K562 (cell line): ENCODE measurements around the gene EML2. TPM values are rescaled to one million over a fixed set of nuclear protein-coding genes. Genes with fewer than 3 reads are reported as not detected.

Experiments used
- ATAC-seq: fragments of 200-7000 bp; cut with Tn5 transposase; 3 replicates; pipeline ENCODE4 v1.9.1; 2020; ENCODE audit warnings: moderate library complexity
- BruUV-seq: library from RNA; stranded (reverse); fragments of 400-500 nt; replicated peaks from 2 replicates; lab custom pipeline; 2021; lab: Mats Ljungman, UMichigan
- CTCF ChIA-PET: fragments of 300-600 bp; formaldehyde crosslinking; extraction: SDS; loops from one replicate; lab custom pipeline; 2021; ENCODE audit warnings: low intra/inter-chr PET ratio; lab: Yijun Ruan, JAX
- POLR2A ChIA-PET: fragments of 300-600, 350-650 bp; sonication (Branson Sonifier 250); formaldehyde crosslinking; extraction: SDS; loops from one replicate; lab custom pipeline; 2021; ENCODE audit warnings: antibody characterized with exemption, inconsistent platforms; lab: Yijun Ruan, JAX
- DNase-seq, 4 experiments: peaks; one replicate each; pipeline versions ENCODE4 v3.0.0 to v3.0.0-alpha.2; 2011 to 2018; ENCODE audit warnings: low spot score in 3 of 4, mixed read lengths in 3 of 4; ENCODE audit errors: extremely low read depth in 1 of 4
- FAIRE-seq: peaks from 2 replicates; lab custom pipeline; 2011; peaks lifted over from hg19 to GRCh38; lab: Jason Lieb, UNC
- H2AFZ ChIP-seq: 2 replicates; pipeline ENCODE4 v1.6.0; 2011; ENCODE audit warnings: low read depth, low read length, control low read depth, inconsistent platforms
- H3K27ac ChIP-seq: fragments of 200-600 bp; 3 replicates; pipeline ENCODE4 v1.8.0; 2011; ENCODE audit warnings: low read depth, mild to moderate bottlenecking, control low read depth, inconsistent platforms, low read length, moderate library complexity, mixed read lengths; ENCODE audit errors: extremely low read depth
- H3K27me3 ChIP-seq, 2 experiments: fragments of 300-600 bp in 1 of 2; 2 replicates in 1 of 2; 3 replicates in 1 of 2; pipeline versions ENCODE4 v1.6.0 to v1.8.0; 2011; ENCODE audit warnings: inconsistent platforms in 2 of 2, low read length in 2 of 2, mild to moderate bottlenecking in 1 of 2, mixed read lengths in 1 of 2, moderate library complexity in 1 of 2; ENCODE audit not compliant: control insufficient read depth in 2 of 2, insufficient read depth in 2 of 2
- H3K36me3 ChIP-seq: fragments of 300-600 bp; 3 replicates; pipeline ENCODE4 v1.8.0; 2011; ENCODE audit warnings: mild to moderate bottlenecking, low read length, inconsistent platforms; ENCODE audit not compliant: control insufficient read depth, insufficient read depth
- H3K4me1 ChIP-seq, 2 experiments: fragments of 200-600 bp in 1 of 2; replicated peaks in 1 of 2; 2 replicates in 1 of 2; 3 replicates in 1 of 2; pipeline versions ENCODE4 v1.5.1 to v1.8.0; 2011; ENCODE audit warnings: inconsistent platforms in 2 of 2, low read length in 2 of 2, mild to moderate bottlenecking in 1 of 2, mixed read lengths in 1 of 2, moderate library complexity in 1 of 2; ENCODE audit not compliant: control insufficient read depth in 2 of 2, insufficient read depth in 2 of 2
- H3K4me2 ChIP-seq: 2 replicates; pipeline ENCODE4 v1.6.1; 2011; ENCODE audit warnings: low read length, control low read depth, inconsistent platforms, mixed read lengths; ENCODE audit not compliant: insufficient read depth
- H3K4me3 ChIP-seq: fragments of 200-600 bp; sonication (generic), shearing (Covaris generic); 2 replicates; pipeline ENCODE4 v1.5.1; 2016; ENCODE audit warnings: control low read depth, inconsistent platforms
- H3K79me2 ChIP-seq: fragments of 200-600 bp; 3 replicates; pipeline ENCODE4 v1.8.0; 2011; ENCODE audit warnings: low read length, inconsistent platforms; ENCODE audit not compliant: control insufficient read depth, insufficient read depth
- H3K9ac ChIP-seq, 2 experiments: 2 replicates each; pipeline versions ENCODE4 v1.6.0 to v1.6.1; 2011; ENCODE audit warnings: low read depth in 2 of 2, low read length in 2 of 2, control low read depth in 1 of 2, inconsistent platforms in 1 of 2, mild to moderate bottlenecking in 1 of 2, mixed read lengths in 1 of 2; ENCODE audit not compliant: insufficient read depth in 1 of 2
- H3K9me1 ChIP-seq: one replicate; pipeline ENCODE4 v1.6.0; 2011; ENCODE audit warnings: inconsistent platforms, mild to moderate bottlenecking, low read length, moderate library complexity; ENCODE audit not compliant: control insufficient read depth, insufficient read depth
- H3K9me3 ChIP-seq: replicated peaks from 2 replicates; pipeline ENCODE4 v1.5.1; 2011; ENCODE audit warnings: low read depth, low read length, inconsistent platforms; ENCODE audit not compliant: control insufficient read depth, insufficient read depth
- H4K20me1 ChIP-seq: replicated peaks from 2 replicates; pipeline ENCODE4 v1.6.1; 2011; ENCODE audit warnings: low read length, inconsistent platforms, mixed read lengths; ENCODE audit not compliant: control insufficient read depth, insufficient read depth
- ARID3A ChIP-seq: IDR thresholded peaks from 2 replicates; pipeline ENCODE4 v1.6.1; 2012; ENCODE audit warnings: low read depth, low read length, improper control_type of control experiment, borderline replicate concordance
- BCL6 ChIP-seq: fragments of 250-450 bp; sonication (Bioruptor Pico); IDR thresholded peaks from 2 replicates; pipeline ENCODE4 v1.4.0; 2020
- CREM ChIP-seq: IDR thresholded peaks from 2 replicates; pipeline ENCODE4 v1.6.1; 2014; ENCODE audit warnings: antibody characterized with exemption, low read depth
- ETS1 ChIP-seq: conservative IDR thresholded peaks from 2 replicates; pipeline ENCODE4 v1.6.1; 2011; ENCODE audit warnings: low read depth, mild to moderate bottlenecking, low read length; ENCODE audit not compliant: control insufficient read depth
- GATAD2B ChIP-seq: fragments of 450-650 bp; IDR thresholded peaks from 2 replicates; pipeline ENCODE4 v1.6.1; 2017; ENCODE audit warnings: mild to moderate bottlenecking, borderline replicate concordance
- HES1 ChIP-seq: fragments of 450-650 bp; IDR thresholded peaks from 2 replicates; pipeline ENCODE4 v1.6.1; 2016; ENCODE audit warnings: low read depth, mild to moderate bottlenecking, moderate library complexity
- KLF16 ChIP-seq: IDR thresholded peaks from 2 replicates; pipeline ENCODE4 v1.6.1; 2016; ENCODE audit warnings: antibody characterized with exemption
- PTRF ChIP-seq: fragments of 450-650 bp; IDR thresholded peaks from 2 replicates; pipeline ENCODE4 v1.6.1; 2016; ENCODE audit warnings: mild to moderate bottlenecking, missing genetic modification characterization, missing compliant biosample characterization
- SAP30 ChIP-seq: fragments of 200-600 bp; sonication (generic); IDR thresholded peaks from 2 replicates; pipeline ENCODE4 v1.6.1; 2012; ENCODE audit warnings: borderline replicate concordance, low read depth, mild to moderate bottlenecking, moderate library complexity, low read length, control low read depth, inconsistent platforms; ENCODE audit not compliant: insufficient read depth, poor library complexity, severe bottlenecking
- ZNF398 ChIP-seq: fragments of 250-450 bp; sonication (Bioruptor Pico); IDR thresholded peaks from 2 replicates; pipeline ENCODE4 v1.8.0; 2021; ENCODE audit warnings: moderate library complexity, mild to moderate bottlenecking, inconsistent platforms
- ZSCAN29 ChIP-seq: fragments of 450-650 bp; IDR thresholded peaks from 2 replicates; pipeline ENCODE4 v1.6.1; 2017
- WGBS: fragments of 100-300 bp; shearing (Covaris generic); methylation state at CpG from one replicate; pipeline ENCODE4 v1.1.6; 2016; ENCODE audit warnings: low coverage, mixed read lengths; ENCODE audit not compliant: insufficient coverage; ENCODE audit errors: missing lambda C conversion rate; 5-methylcytosine and 5-hydroxymethylcytosine counted together
- in situ Hi-C: fragments of 300-500 bp; cut with MboI; formaldehyde crosslinking; loops from 4 replicates; pipeline ENCODE4 v1.15.0; 2018; ENCODE audit warnings: inconsistent platforms, mixed read lengths
- intact Hi-C: fragments of 100-400 bp; cut with micrococcal nuclease; formaldehyde crosslinking; loops from 2 replicates; pipeline ENCODE4 v1.14.2; 2022
- polyA plus RNA-seq, 8 experiments: library from polyadenylated mRNA; depleted of rRNA in 4 of 8; stranded (reverse) in 5 of 8; unstranded in 3 of 8; fragments of >200 nt; fragmentation: Nextera tagmentation in 2 of 8; fragmentation: Illumina TruSeq in 1 of 8; extraction: Ambion mirVana in 2 of 8; extraction: Trizol in 1 of 8; gene quantifications; 2 replicates each; pipeline versions ENCODE4 v1.2.1 to v1.2.3, GENCODE V29; 2011 to 2014; ENCODE audit warnings: inconsistent platforms in 1 of 8, missing spikeins in 1 of 8
- total RNA-seq, 7 experiments: library from RNA; depleted of rRNA in 6 of 7; stranded (reverse); fragments of >200 nt in 6 of 7; fragmentation: Illumina TruSeq in 2 of 7; extraction: Trizol in 2 of 7; gene quantifications; 2 replicates each; pipeline versions ENCODE4 v1.2.1 to v1.2.3, GENCODE V29; 2011 to 2021; ENCODE audit warnings: low replicate concordance in 1 of 7

Gene EML2
- total and polyA plus RNA-seq, 9 of the 15 experiments (the other 6 are each of a cell fraction or from before 2014, with no cell fraction given): 2.6 to 69.6 (median 24.8) TPM

GRCh38 chr19:45643024-45643926 lies 4.1 kb upstream of the EML2 start (continued):
- no peak for TF ChIP-seq PTRF (tag)
- no peak for TF ChIP-seq BCL6 (CRISPR knock-in tag)
- TF ChIP-seq KLF16: peak; percentile 78
- no peak for TF ChIP-seq ZNF398 (CRISPR knock-in tag)

GRCh38 chr19:45641274-45642105 lies 2.3 kb upstream of the EML2 start:
- peak overlapping the region; percentile 43 for H3K4me3 ChIP-seq
- no peaks in the 10 kb centered on the region for H4K20me1 ChIP-seq
- H3K4me1 ChIP-seq: peaks cover 34 to 72% of the 10 kb centered on the region in 2 experiments
- no peaks in the 10 kb centered on the region for H3K9me1 ChIP-seq
- intact Hi-C loops (loop anchor here (2.0 to 5.0 kb wide), 5 partner anchors 41 to 199 kb away; partner anchors contain the start of gene VASP), in situ Hi-C loops (no loop called here)
- ChIA-PET POLR2A (interaction anchor here (0.5 to 4.7 kb wide), 18 partner anchors 8 to 210 kb away, joined by 3 to 35 read pairs (median 4); partner anchors contain the start of genes OPA3, QPCTL and SNRPD2), CTCF (interaction anchor here (0.6 to 4.6 kb wide), 6 partner anchors 32 to 202 kb away, joined by 3 to 34 read pairs (median 16); no protein-coding TSS in a partner anchor)
- ATAC-seq (peak; percentile 69), DNase-seq (peak; percentile 83 to 98 (median 89)), FAIRE-seq (peak; percentile 91)
- H3K27ac ChIP-seq: peak overlapping the region; percentile 80
- no peaks in the 10 kb centered on the region for H3K9me3 ChIP-seq
- H3K79me2 ChIP-seq: peaks cover 17% of the 10 kb centered on the region
- H3K36me3 ChIP-seq: no peaks in the 10 kb centered on the region
- no peaks in the 10 kb centered on the region for H3K27me3 ChIP-seq
- peak overlapping the region; percentile 62 to 94 for H3K9ac ChIP-seq
- 2% methylated on average over 40 of the region's 40 CpGs for WGBS
- H2AFZ ChIP-seq: peak overlapping the region; percentile 89
- TSS peak; percentile 92 for BruUV-seq
- H3K4me2 ChIP-seq: peak overlapping the region; percentile 90
- TF ChIP-seq HES1: no peak
- 0 out of 2 replicates have a peak, but pooled peaks have one; percentile 5 for TF ChIP-seq CREM
- TF ChIP-seq GATAD2B: no peak
- 0 out of 2 replicates have a peak, but pooled peaks have one; percentile 21 for TF ChIP-seq ETS1
- no peak for TF ChIP-seq ZSCAN29
- TF ChIP-seq ARID3A: no peak
- peak; percentile 39 for TF ChIP-seq SAP30
